OCI-LY1 (cell line): ENCODE results near the gene NCOR2.

Source experiments
- H2AFZ ChIP-seq: fragments of 200-600 bp; sonication (generic), shearing (Covaris generic); 2 replicates; pipeline ENCODE4 v1.6.0; 2014; ENCODE audit warnings: antibody characterized with exemption, mild to moderate bottlenecking, low read length
- H3F3A ChIP-seq: fragments of 200-600 bp; sonication (generic), shearing (Covaris generic); 2 replicates; pipeline ENCODE4 v1.6.0; 2014; ENCODE audit warnings: mild to moderate bottlenecking, antibody characterized with exemption, low read length, moderate library complexity; ENCODE audit not compliant: insufficient read depth
- H3K27ac ChIP-seq: fragments of 200-600 bp; sonication (generic); 2 replicates; pipeline ENCODE4 v1.5.1; 2014; ENCODE audit warnings: low read length, mixed run types, mild to moderate bottlenecking, low read depth; ENCODE audit not compliant: poor library complexity, severe bottlenecking
- H3K27me3 ChIP-seq: fragments of 200-600 bp; sonication (generic); 2 replicates; pipeline ENCODE4 v1.6.0; 2014; ENCODE audit warnings: antibody characterized with exemption, mild to moderate bottlenecking, low read length, moderate library complexity; ENCODE audit not compliant: insufficient read depth
- H3K36me3 ChIP-seq: fragments of 200-600 bp; sonication (generic); 2 replicates; pipeline ENCODE4 v1.6.1; 2014; ENCODE audit warnings: mild to moderate bottlenecking, antibody characterized with exemption, low read length, moderate library complexity, mixed read lengths; ENCODE audit not compliant: insufficient read depth
- H3K4me1 ChIP-seq: fragments of 200-600 bp; sonication (generic); 2 replicates; pipeline ENCODE4 v1.5.1; 2014; ENCODE audit warnings: mild to moderate bottlenecking, low read length, moderate library complexity; ENCODE audit not compliant: insufficient read depth, severe bottlenecking
- H3K4me2 ChIP-seq: fragments of 200-600 bp; sonication (generic), shearing (Covaris generic); 2 replicates; pipeline ENCODE4 v1.6.1; 2014; ENCODE audit warnings: low read length
- H3K4me3 ChIP-seq: fragments of 200-600 bp; sonication (generic); 2 replicates; pipeline ENCODE4 v1.5.1; 2014; ENCODE audit warnings: low read length, low read depth, mild to moderate bottlenecking, mixed read lengths; ENCODE audit not compliant: poor library complexity, severe bottlenecking
- H3K79me2 ChIP-seq: fragments of 200-600 bp; shearing (Covaris generic); 2 replicates; pipeline ENCODE4 v1.6.1; 2016; ENCODE audit warnings: mixed run types, low read length, mixed read lengths; ENCODE audit not compliant: insufficient read depth
- H3K9ac ChIP-seq: fragments of 200-600 bp; sonication (generic), shearing (Covaris generic); 2 replicates; pipeline ENCODE4 v1.6.1; 2014; ENCODE audit warnings: mild to moderate bottlenecking, low read length, mixed read lengths
- H3K9me2 ChIP-seq: fragments of 200-600 bp; sonication (generic), shearing (Covaris generic); 2 replicates; pipeline ENCODE4 v1.6.1; 2014; ENCODE audit warnings: low read depth, mild to moderate bottlenecking, low read length, mixed read lengths
- H3K9me3 ChIP-seq: fragments of 200-600 bp; shearing (Covaris generic); 2 replicates; pipeline ENCODE4 v1.6.1; 2014; ENCODE audit warnings: low read length, mixed read lengths
- H4K20me1 ChIP-seq: fragments of 200-600 bp; sonication (generic), shearing (Covaris generic); 2 replicates; pipeline ENCODE4 v1.6.0; 2016; ENCODE audit warnings: mild to moderate bottlenecking, low read length; ENCODE audit not compliant: insufficient read depth
- CTCF ChIP-seq: fragments of 200-600 bp; sonication (generic), shearing (Covaris generic); IDR thresholded peaks from 2 replicates; pipeline ENCODE4 v1.5.1; 2017; ENCODE audit warnings: mild to moderate bottlenecking, antibody characterized with exemption, low read length, moderate library complexity, mixed read lengths
- EZH2 ChIP-seq: fragments of 200-600 bp; sonication (generic), shearing (Covaris generic); IDR thresholded peaks from 2 replicates; pipeline ENCODE4 v1.8.0; 2017; ENCODE audit warnings: borderline replicate concordance, mixed run types, mild to moderate bottlenecking, antibody characterized with exemption, low read length, moderate library complexity, mixed read lengths

Gene NCOR2

GRCh38 chr12:124556074-124556466 lies 11.3 kb downstream of the NCOR2 start:
- Histone ChIP-seq H3K36me3 (no peaks in the 10 kb centered on the region; the same call in 1 of the 2 replicates), H3K9me2 (no peaks in the 10 kb centered on the region), H3F3A (no peaks in the 10 kb centered on the region), H3K4me2 (no peak overlapping the region), H3K27me3 (peaks cover 8% of the 10 kb centered on the region; the same call in 1 of the 2 replicates), H3K79me2 (no peaks in the 10 kb centered on the region), H3K9ac (no peak overlapping the region), H3K27ac (no peak overlapping the region), H3K4me3 (no peak overlapping the region), H2AFZ (no peak overlapping the region), H3K9me3 (no peaks in the 10 kb centered on the region), H3K4me1 (peaks cover 10% of the 10 kb centered on the region), H4K20me1 (peaks cover 4% of the 10 kb centered on the region; the same call in 1 of the 2 replicates)
- TF ChIP-seq CTCF (no peak), EZH2 (no peak)

GRCh38 chr12:124555168-124556073 lies 12.0 kb downstream of the NCOR2 start:
- Histone ChIP-seq H3K9me3 (no peaks in the 10 kb centered on the region), H4K20me1 (peaks cover 4% of the 10 kb centered on the region; the same call in 1 of the 2 replicates), H3K9me2 (no peaks in the 10 kb centered on the region), H3F3A (no peaks in the 10 kb centered on the region), H3K27me3 (peaks cover 14% of the 10 kb centered on the region; the same call in 1 of the 2 replicates), H3K9ac (no peak overlapping the region), H3K36me3 (no peaks in the 10 kb centered on the region; the same call in 1 of the 2 replicates), H3K4me2 (no peak overlapping the region), H3K79me2 (no peaks in the 10 kb centered on the region), H3K27ac (no peak overlapping the region), H3K4me1 (peaks cover 14% of the 10 kb centered on the region), H3K4me3 (no peak overlapping the region), H2AFZ (no peak overlapping the region)
- TF ChIP-seq CTCF (no peak), EZH2 (no peak)

GRCh38 chr12:124554429-124555029 lies 12.9 kb downstream of the NCOR2 start:
- TF ChIP-seq CTCF = no peak
- no peak for TF ChIP-seq EZH2
- Histone ChIP-seq H3K9ac (no peak overlapping the region), H3K27me3 (peaks cover 17% of the 10 kb centered on the region; the same call in 1 of the 2 replicates), H3K27ac (no peak overlapping the region), H3F3A (no peaks in the 10 kb centered on the region), H2AFZ (no peak overlapping the region), H3K9me3 (no peaks in the 10 kb centered on the region), H3K4me3 (no peak overlapping the region), H3K36me3 (no peaks in the 10 kb centered on the region), H4K20me1 (peaks cover 4% of the 10 kb centered on the region; the same call in 1 of the 2 replicates), H3K4me1 (peaks cover 14% of the 10 kb centered on the region), H3K4me2 (no peak overlapping the region), H3K9me2 (no peaks in the 10 kb centered on the region), H3K79me2 (no peaks in the 10 kb centered on the region)
